CD4-positive, alpha-beta T cell (primary cell): ENCODE results near the gene RARG. TPM values are rescaled to one million over a fixed set of nuclear protein-coding genes. Genes with fewer than 3 reads are reported as not detected.
A peak's percentile ranks its signal among the peaks of the same experiment; 100 is the strongest.

ENCODE experiments used
- ATAC-seq: fragments of 200-7000 bp; cut with Tn5 transposase; one replicate; pipeline ENCODE4 v1.10.0; 2022; ENCODE audit warnings: mild to moderate bottlenecking; ENCODE audit not compliant: poor library complexity
- CTCF ChIA-PET: fragments of 350-600 bp; sonication (Branson Sonifier 250); formaldehyde crosslinking; loops from one replicate; lab custom pipeline; 2021; ENCODE audit warnings: antibody characterized with exemption, inconsistent platforms; lab: Charles Lee
- POLR2A ChIA-PET: fragments of 350-600 bp; sonication (Branson Sonifier 250); formaldehyde crosslinking; loops from one replicate; lab custom pipeline; 2021; ENCODE audit warnings: antibody characterized with exemption, inconsistent platforms; lab: Charles Lee
- DNase-seq, 14 experiments: peaks; one replicate each; pipeline ENCODE4 v3.0.0-alpha.2; 2013 to 2020; ENCODE audit warnings: mixed read lengths in 2 of 14
- H3K27ac ChIP-seq, 2 donors: one replicate each; pipeline versions ENCODE4 v1.5.1 to v1.7.0; 2013; ENCODE audit warnings: low read length in 2 of 2, low read depth in 1 of 2, mild to moderate bottlenecking in 1 of 2
- H3K27me3 ChIP-seq, 2 experiments: 1 replicate in 1 of 2; 2 replicates in 1 of 2; pipeline versions ENCODE4 v1.6.1 to v1.7.0; 2013; ENCODE audit warnings: low read length in 2 of 2, control low read depth in 1 of 2, mild to moderate bottlenecking in 1 of 2, moderate library complexity in 1 of 2; ENCODE audit not compliant: insufficient read depth in 2 of 2, control insufficient read depth in 1 of 2
- H3K36me3 ChIP-seq: one replicate; pipeline ENCODE4 v1.6.1; 2013; ENCODE audit warnings: low read length, control low read depth; ENCODE audit not compliant: insufficient read depth
- H3K4me1 ChIP-seq: one replicate; pipeline ENCODE4 v1.6.1; 2013; ENCODE audit warnings: low read length, control low read depth; ENCODE audit not compliant: insufficient read depth
- H3K4me3 ChIP-seq: one replicate; pipeline ENCODE4 v1.5.1; 2013; ENCODE audit warnings: mild to moderate bottlenecking, low read length, moderate library complexity
- H3K9me3 ChIP-seq, 2 experiments: 1 replicate in 1 of 2; 2 replicates in 1 of 2; pipeline versions ENCODE4 v1.6.1 to v1.7.0; 2013; ENCODE audit warnings: low read length in 2 of 2, mild to moderate bottlenecking in 2 of 2, control low read depth in 1 of 2, moderate library complexity in 1 of 2; ENCODE audit not compliant: control insufficient read depth in 1 of 2, insufficient read depth in 1 of 2
- H3K27ac Mint-ChIP-seq: one replicate; pipeline ENCODE4 v1.8.0; 2020; ENCODE audit warnings: mixed read lengths
- H3K27me3 Mint-ChIP-seq: one replicate; pipeline ENCODE4 v1.8.0; 2021; ENCODE audit warnings: mixed read lengths
- H3K36me3 Mint-ChIP-seq: one replicate; pipeline ENCODE4 v1.8.0; 2021; ENCODE audit warnings: low read depth, mixed read lengths
- H3K4me1 Mint-ChIP-seq: one replicate; pipeline ENCODE4 v1.8.0; 2021; ENCODE audit warnings: low read depth, mixed read lengths
- H3K4me3 Mint-ChIP-seq: one replicate; pipeline ENCODE4 v1.8.0; 2020; ENCODE audit warnings: mild to moderate bottlenecking, mixed read lengths
- H3K9me3 Mint-ChIP-seq: one replicate; pipeline ENCODE4 v1.8.0; 2020; ENCODE audit warnings: mixed read lengths
- CTCF ChIP-seq: fragments of 200-600 bp; IDR thresholded peaks from one replicate; pipeline ENCODE4 v1.8.0; 2022; ENCODE audit warnings: antibody characterized with exemption, mild to moderate bottlenecking
- intact Hi-C, 2 experiments: fragments of 100-400 bp; cut with DNase I in 1 of 2; cut with micrococcal nuclease in 1 of 2; formaldehyde crosslinking; loops; one replicate each; pipeline versions ENCODE4 v1.15.1 to v1.9.0; 2023 to 2025; cut with DNase I, micrococcal nuclease
- total RNA-seq, 174 experiments: library from RNA in 2 of 174; stranded (reverse) in 2 of 174; gene quantifications; one replicate each; pipeline ENCODE4 v1.2.3 and lab custom pipeline; 2021 to 2026

RARG gene
- total RNA-seq, 2 experiments from 2014 or later = 14.0 to 15.8 TPM

- Mint-ChIP-seq H3K4me3 (peak overlapping the region; percentile 61), H3K27me3 (no peaks in the 10 kb centered on the region), H3K36me3 (peaks cover 68% of the 10 kb centered on the region), H3K27ac (peak overlapping the region; percentile 64), H3K9me3 (no peaks in the 10 kb centered on the region), H3K4me1 (peaks cover 68% of the 10 kb centered on the region)
- peaks cover 59% of the 10 kb centered on the region for H3K36me3 ChIP-seq
- intact Hi-C loops = loop anchor here (1.0 to 5.0 kb wide), 9 partner anchors 19 to 131 kb away; partner anchors contain the start of genes AAAS (in 1 of the 2), ESPL1 (in 1 of the 2), PFDN5 (in 1 of the 2) and RARG (in 1 of the 2)
- no peaks in the 10 kb centered on the region for H3K9me3 ChIP-seq
- DNase-seq (peak; percentile 76 to 92 (median 82)), ATAC-seq (peak; percentile 75)
- TF ChIP-seq CTCF = peak; percentile 93
- no peak overlapping the region for H3K4me3 ChIP-seq
- H3K27ac ChIP-seq = no peak overlapping the region
- no peaks in the 10 kb centered on the region for H3K27me3 ChIP-seq
- ChIA-PET POLR2A (interaction anchor here (0.9 to 3.5 kb wide), 13 partner anchors 10 to 132 kb away, joined by 3 to 23 read pairs (median 4); partner anchors contain the start of genes CSAD, ESPL1, MYG1 and PFDN5), CTCF (interaction anchor here (0.5 to 8.3 kb wide), 29 partner anchors 9 to 1895 kb away, joined by 3 to 68 read pairs (median 4); partner anchors contain the start of genes AAAS, ESPL1, MYG1 and PFDN5)
- H3K4me1 ChIP-seq = peaks cover 81% of the 10 kb centered on the region
Observed at GRCh38 chr12:53213348-53213747, 18.7 kb downstream of the RARG start.

- DNase-seq (no peak), ATAC-seq (no peak)
- Mint-ChIP-seq H3K4me1 (peaks cover 68% of the 10 kb centered on the region), H3K4me3 (peak overlapping the region; percentile 61), H3K27ac (peak overlapping the region; percentile 64), H3K9me3 (no peaks in the 10 kb centered on the region), H3K36me3 (peaks cover 65% of the 10 kb centered on the region), H3K27me3 (no peaks in the 10 kb centered on the region)
- no peaks in the 10 kb centered on the region for H3K27me3 ChIP-seq
- no peak overlapping the region for H3K27ac ChIP-seq
- TF ChIP-seq CTCF = no peak
- intact Hi-C loops = loop anchor here (1.0 to 5.0 kb wide), 9 partner anchors 20 to 132 kb away; partner anchors contain the start of genes AAAS (in 1 of the 2), ESPL1 (in 1 of the 2), PFDN5 (in 1 of the 2) and RARG (in 1 of the 2)
- peaks cover 81% of the 10 kb centered on the region for H3K4me1 ChIP-seq
- ChIA-PET POLR2A (interaction anchor here (1.0 to 2.9 kb wide), 7 partner anchors 14 to 132 kb away, joined by 3 to 23 read pairs (median 5); partner anchors contain the start of genes MYG1 and PFDN5), CTCF (interaction anchor here (0.7 to 8.3 kb wide), 19 partner anchors 12 to 108 kb away, joined by 3 to 68 read pairs (median 8); partner anchors contain the start of genes AAAS, ESPL1, MYG1 and RARG)
- no peaks in the 10 kb centered on the region for H3K9me3 ChIP-seq
- H3K36me3 ChIP-seq = peaks cover 59% of the 10 kb centered on the region
- H3K4me3 ChIP-seq = no peak overlapping the region
Observed at GRCh38 chr12:53212931-53213330, 19.1 kb downstream of the RARG start.

- CTCF ChIA-PET = interaction anchor here (0.8 to 4.1 kb wide), 10 partner anchors 11 to 110 kb away, joined by 3 to 37 read pairs (median 8); partner anchors contain the start of genes AAAS and ESPL1
- H3K36me3 ChIP-seq = peaks cover 59% of the 10 kb centered on the region
- H3K4me3 ChIP-seq = no peak overlapping the region
- no peaks in the 10 kb centered on the region for H3K27me3 ChIP-seq
- Mint-ChIP-seq H3K4me1 (peaks cover 66% of the 10 kb centered on the region), H3K27me3 (no peaks in the 10 kb centered on the region), H3K9me3 (no peaks in the 10 kb centered on the region), H3K27ac (peak overlapping the region; percentile 76), H3K36me3 (peaks cover 66% of the 10 kb centered on the region), H3K4me3 (no peak overlapping the region)
- intact Hi-C loops = loop anchor here (2.0 to 5.0 kb wide), 5 partner anchors 21 to 133 kb away; partner anchors contain the start of genes ESPL1 (in 1 of the 2), PFDN5 (in 1 of the 2) and RARG (in 1 of the 2)
- peaks cover 81% of the 10 kb centered on the region for H3K4me1 ChIP-seq
- peak; percentile 44 for TF ChIP-seq CTCF
- no peak overlapping the region for H3K27ac ChIP-seq
- no peak for ATAC-seq
- peak in 3 of 14 experiments; percentile 48 to 56 (median 55) for DNase-seq
- POLR2A ChIA-PET = interaction anchor here (1.0 to 2.9 kb wide), 4 partner anchors 30 to 83 kb away, joined by 3 to 23 read pairs (median 4); partner anchors contain the start of genes CSAD, PFDN5 and ZNF740
- no peaks in the 10 kb centered on the region for H3K9me3 ChIP-seq
Observed at GRCh38 chr12:53211476-53212381, 20.3 kb downstream of the RARG start.
